HUDEP-2 (cell line): ENCODE measurements around the gene SPC25.
A peak's percentile ranks its signal among the peaks of the same experiment; 100 is the strongest.
"Not testable (repeated sequence)": the region's sequence is repeated elsewhere in the genome, so short reads cannot be mapped to it uniquely, and the experiment has no call there.

ENCODE experiments used
- DNase-seq, 76 experiments: peaks; one replicate each; lab custom pipeline; 2025; ENCODE audit not compliant: unreplicated experiment in 76 of 76; lab: John Stamatoyannopoulos, UW

The SPC25 gene

GRCh38 chr2:168904358-168904757, 14.1 kb upstream of the SPC25 start:
- DNase-seq, result no peak

- no peak for DNase-seq
Measured at GRCh38 chr2:168903888-168904287, 13.7 kb upstream of the SPC25 start.

GRCh38 chr2:168901003-168901402, 10.8 kb upstream of the SPC25 start, which contains the start of gene G6PC2:
TSS of gene G6PC2 (plus strand) at chr2:168901291. CDS start at chr2:168901332, 41 bp downstream.
- DNase-seq, result no peak

GRCh38 chr2:168897449-168897848, 7.2 kb upstream of the SPC25 start:
- DNase-seq, result no peak

GRCh38 chr2:168896783-168897182, 6.6 kb upstream of the SPC25 start:
- no peak for DNase-seq

GRCh38 chr2:168895771-168896170, 5.5 kb upstream of the SPC25 start:
- DNase-seq, result no peak

- no peak for DNase-seq
Measured at GRCh38 chr2:168894720-168895119, 4.5 kb upstream of the SPC25 start.

- DNase-seq, result no peak
Measured at GRCh38 chr2:168894101-168894500, 3.9 kb upstream of the SPC25 start.

GRCh38 chr2:168892327-168892726, 2.1 kb upstream of the SPC25 start:
- DNase-seq, result no peak

GRCh38 chr2:168889635-168890005, 610 bp downstream of the SPC25 start:
- peak in 3 of 76 experiments; percentile 13 to 31 (median 21) for DNase-seq

- DNase-seq, result peak in 6 of 76 experiments; percentile 3 to 10 (median 7)
Measured at GRCh38 chr2:168884975-168885374, 5.3 kb downstream of the SPC25 start.

- DNase-seq, result not testable (repeated sequence)
Measured at GRCh38 chr2:168882163-168882562, 8.1 kb downstream of the SPC25 start.

GRCh38 chr2:168874368-168875054, 15.7 kb downstream of the SPC25 start:
- no peak for DNase-seq

- DNase-seq, result not testable (repeated sequence)
Measured at GRCh38 chr2:168870824-168871223, 19.4 kb downstream of the SPC25 start.

GRCh38 chr2:168870369-168870768, 19.9 kb downstream of the SPC25 start:
- not testable (repeated sequence) for DNase-seq

GRCh38 chr2:168867164-168867563, 23.1 kb downstream of the SPC25 start:
- not testable (repeated sequence) for DNase-seq

GRCh38 chr2:168858146-168858545, 32.1 kb downstream of the SPC25 start:
- no peak for DNase-seq

GRCh38 chr2:168855601-168856000, 34.6 kb downstream of the SPC25 start:
- DNase-seq, result no peak

GRCh38 chr2:168854651-168855050, 35.6 kb downstream of the SPC25 start:
- no peak for DNase-seq

GRCh38 chr2:168853471-168853870, 36.8 kb downstream of the SPC25 start:
- DNase-seq, result no peak

GRCh38 chr2:168852481-168852880, 37.7 kb downstream of the SPC25 start:
- peak in 6 of 76 experiments; percentile 4 to 16 (median 8) for DNase-seq

GRCh38 chr2:168851674-168852320, 38.4 kb downstream of the SPC25 start:
- peak; percentile 8 to 98 (median 93) for DNase-seq
